COLO829 (cell line): ENCODE measurements around the gene EPHA3.

ENCODE experiments used
- DNase-seq: peaks from one replicate; pipeline ENCODE4 v3.0.0; 2012; ENCODE audit warnings: low spot score

The EPHA3 gene

DNA sequence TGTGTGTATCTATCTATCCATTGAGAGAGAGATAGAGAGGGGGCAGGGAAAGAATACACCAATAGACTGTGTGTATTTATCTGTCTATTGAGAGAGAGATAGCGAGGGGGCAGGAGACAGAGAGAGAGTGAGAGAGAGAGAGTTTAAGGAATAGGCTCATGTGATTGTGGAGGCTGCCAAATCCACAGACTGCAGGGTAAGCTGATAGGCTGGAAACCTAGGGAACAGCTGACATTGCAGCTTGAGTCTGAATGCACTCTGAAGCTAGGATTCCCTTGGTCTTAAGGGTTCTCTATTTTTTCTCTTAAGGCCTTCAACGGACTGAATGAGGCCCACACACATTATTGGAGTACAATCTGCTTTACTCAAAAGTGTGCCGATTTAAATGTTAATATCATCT lies 255.8 kb downstream of the EPHA3 start:
- DNase-seq, result no peak

DNA sequence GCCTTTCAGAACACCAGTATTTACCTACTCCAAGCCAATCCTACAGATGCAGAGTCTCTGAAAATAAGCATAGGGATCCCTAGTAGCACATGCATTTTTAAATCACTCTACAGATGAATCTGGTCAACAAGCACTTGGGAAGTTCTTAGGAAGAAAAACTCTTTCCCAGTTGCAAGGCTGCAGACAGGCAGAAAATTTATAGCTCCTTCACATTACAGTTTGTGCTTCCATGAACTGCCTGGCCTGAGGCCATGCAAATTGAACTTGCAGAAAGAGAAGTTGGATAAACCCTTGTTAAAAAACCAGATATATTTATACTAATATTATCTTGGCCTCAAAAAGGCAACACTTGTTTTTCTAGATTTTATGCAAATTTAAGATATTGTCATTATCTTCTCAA lies 256.9 kb downstream of the EPHA3 start:
- no peak for DNase-seq

DNA sequence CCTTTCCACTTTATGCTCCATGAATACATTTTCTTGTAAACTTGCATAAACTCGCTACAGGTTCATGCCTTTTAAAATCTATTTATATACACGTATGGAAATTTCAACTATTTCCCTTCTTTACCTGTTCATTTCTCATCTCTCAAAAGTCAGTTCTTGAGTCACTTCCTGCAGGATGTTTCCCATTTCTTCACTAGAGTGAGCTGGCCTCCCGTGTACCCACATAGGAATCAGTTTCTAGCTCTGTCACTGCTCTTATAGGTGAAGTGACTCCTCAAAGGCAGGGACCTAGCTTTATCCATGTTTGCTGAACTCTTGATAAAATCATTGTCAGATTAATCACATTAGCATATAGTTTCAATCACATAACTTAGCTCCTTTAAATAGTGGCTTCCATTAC lies 259.7 kb downstream of the EPHA3 start:
- no peak for DNase-seq

DNA sequence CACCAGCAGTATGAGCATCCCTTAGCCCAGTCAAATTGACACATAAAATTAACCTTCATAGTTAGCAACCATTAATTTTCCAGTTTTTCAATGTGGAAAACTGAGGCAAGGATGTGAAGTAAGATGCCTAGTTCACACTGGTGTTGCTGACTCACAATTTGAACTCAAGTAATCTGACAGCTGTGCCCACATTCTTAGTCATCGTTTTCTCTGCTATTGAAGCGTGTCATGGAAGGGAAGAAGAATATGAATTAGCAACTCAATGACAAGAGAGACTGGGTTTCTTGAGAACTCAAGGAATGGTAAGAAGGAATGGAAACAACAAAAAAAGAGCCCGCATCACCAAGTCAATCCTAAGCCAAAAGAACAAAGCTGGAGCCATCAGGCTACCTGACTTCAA lies 261.4 kb downstream of the EPHA3 start:
- DNase-seq, result no peak

DNA sequence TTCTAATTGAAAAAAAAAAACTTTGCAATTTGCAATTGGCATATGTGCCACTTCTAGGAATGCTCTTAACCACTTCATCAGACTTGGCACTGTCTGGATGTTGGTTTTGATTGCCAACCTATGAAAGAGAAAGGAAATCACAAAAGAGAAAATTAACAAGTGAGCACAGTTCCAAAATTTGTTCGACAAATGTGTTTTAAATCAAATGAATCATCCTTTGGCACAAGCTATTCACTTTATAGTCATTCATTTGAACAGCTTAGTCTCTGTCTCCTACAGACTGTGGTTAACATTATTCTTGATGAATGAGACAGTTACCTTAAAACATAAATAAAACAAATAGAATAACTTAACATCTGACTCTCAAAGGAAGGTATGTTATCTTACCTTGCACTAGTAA lies 265.0 kb downstream of the EPHA3 start:
- peak; percentile 81 for DNase-seq

DNA sequence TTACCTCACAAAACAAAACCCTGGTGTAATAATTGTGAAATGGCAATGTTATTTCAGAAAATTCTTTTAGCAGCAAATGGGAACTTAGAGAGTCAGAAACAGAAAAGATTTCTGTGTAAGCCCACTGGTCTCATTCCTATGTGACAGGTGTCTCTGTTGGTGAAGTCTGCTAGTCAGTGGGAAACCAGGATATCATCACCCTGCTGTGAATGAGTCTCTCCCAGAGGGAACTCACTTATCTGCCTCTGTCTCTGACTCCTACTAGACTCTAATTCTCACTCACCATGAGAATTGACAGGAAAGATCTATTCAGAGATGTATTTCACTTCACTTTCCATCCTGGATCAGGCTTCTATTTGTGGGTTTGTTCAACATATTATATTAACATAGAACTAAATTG lies 266.0 kb downstream of the EPHA3 start:
- no peak for DNase-seq

DNA sequence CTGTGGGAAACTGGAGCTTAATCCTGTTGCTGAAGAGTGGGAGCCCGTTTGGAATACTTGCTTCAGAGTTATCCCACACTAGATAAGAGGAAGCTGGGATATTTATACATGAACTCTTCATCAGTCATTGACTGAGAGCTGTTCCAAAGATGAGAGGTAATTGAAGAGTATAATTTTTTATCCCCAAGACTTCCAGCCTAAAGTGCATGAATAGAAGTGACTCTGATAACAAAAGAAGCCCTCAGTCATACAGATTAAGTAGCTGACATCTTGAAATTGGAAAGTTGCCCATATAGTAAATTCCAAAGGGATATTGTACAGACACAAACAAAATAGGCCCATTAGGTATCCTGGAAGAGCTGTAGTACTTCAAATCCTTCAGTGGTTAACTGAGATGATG lies 268.0 kb downstream of the EPHA3 start:
- peak; percentile 28 for DNase-seq

DNA sequence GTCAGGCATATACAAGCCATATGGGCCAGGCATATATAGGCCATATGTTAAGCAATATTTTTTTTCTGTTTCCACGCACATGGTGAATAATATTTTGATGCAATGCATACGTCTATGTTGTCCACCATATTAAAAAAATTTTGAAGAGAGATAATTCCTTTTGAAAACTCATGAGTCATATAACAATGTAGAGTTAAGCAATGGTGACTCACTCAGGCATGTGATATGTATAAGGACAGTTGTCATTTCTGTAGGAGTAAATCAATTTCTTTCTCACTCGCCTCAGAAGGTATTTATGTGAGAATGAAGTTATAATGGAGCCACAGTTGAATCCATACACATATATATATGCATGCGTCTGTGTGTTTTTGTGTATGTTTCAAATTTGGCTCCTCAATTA lies 272.6 kb downstream of the EPHA3 start:
- peak; percentile 45 for DNase-seq

DNA sequence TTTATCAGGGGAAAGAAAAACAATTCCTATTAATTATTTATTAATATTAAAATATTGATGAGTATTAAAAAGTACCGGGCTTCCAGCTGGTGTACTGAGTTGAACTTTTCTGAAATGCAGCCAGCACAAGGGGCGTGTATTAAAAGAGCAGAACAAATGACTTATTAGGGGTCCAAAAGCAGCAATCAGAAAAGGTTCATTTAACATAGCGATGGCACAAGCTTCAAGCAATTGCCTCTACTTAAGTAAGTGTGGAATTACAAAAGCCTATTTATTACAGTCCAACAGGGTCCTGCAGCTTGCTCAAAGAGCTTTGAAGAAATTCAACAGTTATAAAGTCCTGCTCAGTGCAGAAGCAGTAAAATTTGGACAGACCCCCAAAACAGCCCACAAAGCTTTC lies 285.6 kb downstream of the EPHA3 start:
- DNase-seq, result no peak

DNA sequence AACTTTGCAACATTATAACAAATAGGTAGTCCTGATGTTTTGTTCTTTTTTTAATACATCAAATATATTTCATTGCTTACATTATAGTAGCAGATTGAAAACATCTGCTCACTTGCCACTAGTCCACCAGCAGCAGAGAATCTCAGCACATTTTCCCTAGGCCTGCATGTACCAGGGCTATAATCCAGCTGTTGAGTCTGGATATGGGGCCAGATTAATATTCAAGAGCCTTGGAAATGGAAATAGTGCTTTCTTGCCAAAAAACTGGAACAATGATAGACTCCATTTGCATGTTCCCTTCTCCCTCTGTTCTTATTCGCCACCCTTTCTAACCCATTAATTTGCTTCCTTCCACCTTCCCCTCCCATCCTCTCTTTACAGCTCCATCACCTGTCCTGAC lies 288.0 kb downstream of the EPHA3 start:
- DNase-seq, result no peak

DNA sequence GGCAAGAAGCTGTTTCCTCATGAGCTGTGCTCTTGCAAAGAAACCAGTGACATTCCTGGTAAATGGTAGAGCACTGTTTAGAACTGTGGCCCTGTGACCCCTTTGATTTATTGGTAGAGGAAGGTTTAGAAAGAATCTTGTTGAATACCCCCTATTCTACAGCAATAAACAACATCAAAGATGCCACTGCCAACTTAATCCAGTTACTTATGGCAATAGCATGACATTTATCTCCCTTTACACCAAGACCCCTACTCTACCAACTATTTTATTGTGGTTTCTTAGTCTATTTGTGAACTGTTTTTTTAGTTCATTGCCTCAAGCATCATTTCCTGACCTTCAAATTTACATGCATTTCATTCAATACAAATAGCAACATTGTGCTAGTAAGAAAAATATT lies 288.6 kb downstream of the EPHA3 start:
- no peak for DNase-seq

DNA sequence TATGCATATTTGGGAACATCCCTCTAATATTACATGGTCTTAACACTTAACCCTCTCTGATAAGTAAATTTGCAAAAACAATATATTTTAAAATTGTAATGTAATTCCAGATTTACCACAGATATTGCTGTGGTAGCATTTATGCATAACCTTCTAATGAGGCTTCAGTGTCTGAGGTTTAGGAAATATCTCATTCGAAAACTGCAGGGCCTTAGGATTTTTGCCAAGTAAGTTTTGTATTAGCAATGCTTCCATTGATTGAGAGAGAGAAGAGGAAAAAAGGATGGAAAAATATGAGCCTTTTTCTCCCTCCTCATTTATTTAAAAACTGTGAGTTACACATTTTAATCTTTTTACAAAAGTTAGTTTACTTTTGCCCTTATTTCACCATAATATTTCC lies 294.6 kb downstream of the EPHA3 start:
- no peak for DNase-seq

DNA sequence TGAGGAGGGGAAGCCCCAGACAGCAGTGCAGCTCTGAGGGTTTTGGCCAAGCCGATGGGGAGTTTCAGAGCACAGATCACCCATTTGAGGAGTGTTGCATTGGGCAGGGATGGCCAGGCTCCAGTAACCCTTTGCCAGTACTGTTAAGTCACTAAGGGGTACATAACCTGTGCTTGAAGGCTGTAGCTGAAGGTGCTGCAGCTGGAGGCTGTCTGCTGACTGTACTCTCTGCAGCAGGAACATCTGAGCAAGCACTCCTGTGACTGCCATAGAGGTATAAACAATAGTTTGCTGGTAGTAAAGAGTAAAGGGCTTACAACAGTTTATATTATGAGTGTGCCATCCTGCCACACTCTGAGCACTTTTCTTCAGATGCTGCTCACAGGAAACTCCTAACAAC lies 297.8 kb downstream of the EPHA3 start:
- DNase-seq, result no peak

DNA sequence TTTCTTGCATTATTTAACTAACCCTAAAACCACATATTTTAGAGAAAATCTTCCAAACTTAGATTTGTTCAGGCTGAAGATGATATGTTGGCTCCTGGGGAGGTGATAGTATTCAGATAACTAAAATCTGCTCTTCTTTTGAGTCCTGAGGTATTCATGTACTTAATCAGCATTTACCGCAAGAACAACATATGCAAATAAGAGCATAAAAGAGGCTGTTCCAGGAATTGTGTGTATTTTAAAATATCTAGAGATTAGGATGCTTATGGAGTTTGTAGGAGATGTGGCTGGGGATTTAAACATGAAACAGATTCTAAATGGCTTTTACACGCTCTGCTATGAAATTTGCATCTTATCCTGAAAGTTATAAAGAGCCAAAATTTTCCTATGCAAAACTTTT lies 298.2 kb downstream of the EPHA3 start:
- DNase-seq, result no peak

DNA sequence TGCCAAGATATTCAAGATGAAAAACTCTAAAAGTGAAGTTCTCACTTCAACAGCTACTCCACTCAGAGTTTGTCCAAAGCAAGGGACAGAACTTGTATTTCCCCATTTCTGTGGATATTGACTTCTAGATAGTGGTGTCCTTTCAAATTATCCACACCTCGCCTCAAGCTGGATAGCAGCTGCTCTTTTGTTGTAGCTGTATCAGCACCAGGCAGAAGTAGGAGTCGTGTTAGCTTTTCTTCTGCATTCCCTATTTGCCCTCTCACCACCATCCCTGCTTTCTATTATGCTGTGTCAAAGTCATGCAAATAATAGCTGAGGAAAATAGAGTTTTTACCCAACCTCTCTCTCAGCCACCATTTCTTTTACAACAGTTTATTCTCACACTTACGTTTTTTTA lies 303.8 kb downstream of the EPHA3 start:
- no peak for DNase-seq

DNA sequence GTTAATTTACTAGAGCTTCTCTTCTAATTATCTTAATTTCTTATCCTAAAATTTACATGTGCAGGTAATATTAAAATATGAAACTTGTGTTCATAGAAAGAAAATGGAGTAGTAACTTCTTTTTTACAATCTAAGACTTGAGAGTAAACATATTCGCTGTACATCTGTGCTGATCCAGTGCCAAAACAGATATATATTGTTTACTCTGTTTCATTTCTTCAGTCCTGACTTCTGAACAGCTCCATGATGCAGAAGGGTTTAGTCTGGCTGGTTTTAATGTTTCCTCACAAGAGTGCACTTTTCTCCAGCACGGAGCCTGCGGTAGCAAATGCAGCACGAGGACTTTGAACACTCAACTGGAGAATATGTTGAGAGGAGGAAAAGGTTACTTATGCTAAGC lies 306.8 kb downstream of the EPHA3 start:
- no peak for DNase-seq

DNA sequence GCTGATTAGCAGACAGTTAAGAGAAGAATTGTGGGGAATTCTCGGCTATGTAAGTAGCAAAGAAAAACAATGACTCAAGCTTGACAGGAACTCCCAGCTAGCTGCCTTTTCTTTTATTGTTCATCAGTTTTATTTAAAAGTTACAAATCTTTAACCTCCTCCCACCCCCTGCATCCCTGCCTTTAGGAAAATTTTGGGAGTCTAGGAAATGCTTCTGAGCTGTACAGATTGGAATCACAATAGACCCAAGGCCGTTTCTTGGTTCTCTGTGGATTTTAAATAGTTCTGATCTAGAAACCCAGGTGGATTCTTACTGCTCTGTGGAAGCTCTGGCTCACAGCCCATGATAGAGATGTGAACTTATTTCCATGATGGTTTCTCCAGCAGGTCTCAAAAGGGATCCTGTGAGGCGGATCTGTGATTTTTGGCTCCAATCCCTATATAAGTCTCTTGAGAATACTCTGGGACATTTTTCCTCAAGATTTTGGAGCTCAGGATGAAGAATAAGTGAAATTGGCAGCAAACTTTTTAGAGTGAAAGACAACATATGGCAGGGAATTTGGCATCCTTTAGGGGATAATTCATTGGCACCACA lies 312.3 kb downstream of the EPHA3 start:
- no peak for DNase-seq

DNA sequence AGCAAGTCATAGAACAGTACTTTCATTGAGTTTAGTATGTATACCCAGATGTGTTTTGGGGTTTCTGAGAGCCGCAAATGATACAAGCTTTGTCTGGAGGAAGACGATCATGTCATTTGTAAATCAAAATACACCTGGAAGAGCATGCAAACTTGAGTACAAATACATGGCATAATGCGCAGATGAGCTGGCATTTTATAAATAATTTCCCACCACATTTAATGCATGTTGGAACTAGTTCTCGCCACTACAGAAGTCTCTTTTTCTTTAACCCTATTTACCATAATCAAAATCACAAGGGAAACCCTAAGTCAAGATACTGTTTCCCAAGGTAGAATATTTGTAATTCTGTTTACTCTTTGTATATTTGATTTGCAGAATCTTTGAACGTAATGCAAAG lies 318.6 kb downstream of the EPHA3 start:
- no peak for DNase-seq

DNA sequence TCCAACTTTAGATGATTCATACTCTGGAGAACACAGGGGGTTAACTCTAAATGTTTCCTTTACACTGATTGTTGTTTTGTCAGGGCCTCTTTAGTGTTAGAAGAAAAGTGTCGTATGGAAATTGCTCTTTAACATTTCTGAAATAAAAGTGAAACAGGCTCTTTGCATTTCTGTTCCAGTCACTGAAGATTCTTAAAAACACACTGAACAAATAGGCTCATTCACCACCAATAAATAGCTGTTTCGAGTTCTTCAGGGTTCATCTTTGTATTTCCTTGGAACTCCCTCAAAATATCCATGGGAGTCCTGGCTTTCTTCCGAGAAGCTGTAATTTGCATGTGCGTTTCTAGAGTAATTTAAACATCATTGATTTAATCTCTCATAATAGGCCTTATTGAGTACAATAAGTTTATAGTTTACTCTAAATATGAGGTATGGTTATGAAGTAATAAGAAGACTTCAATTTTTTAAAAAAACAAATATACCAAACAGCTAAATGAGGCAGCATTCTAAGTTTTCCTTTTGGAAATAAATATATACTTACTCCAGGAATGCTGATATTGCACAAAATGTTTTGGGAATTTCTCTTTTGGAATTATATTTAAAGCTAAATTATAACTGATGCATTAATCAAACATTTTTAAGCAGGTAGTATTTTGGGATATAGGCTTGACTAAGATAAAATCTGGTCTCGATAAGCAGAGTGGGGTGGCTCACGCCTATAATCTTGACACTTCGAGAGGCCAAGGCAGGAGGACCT lies 327.4 kb downstream of the EPHA3 start:
- DNase-seq, result peak; percentile 17

DNA sequence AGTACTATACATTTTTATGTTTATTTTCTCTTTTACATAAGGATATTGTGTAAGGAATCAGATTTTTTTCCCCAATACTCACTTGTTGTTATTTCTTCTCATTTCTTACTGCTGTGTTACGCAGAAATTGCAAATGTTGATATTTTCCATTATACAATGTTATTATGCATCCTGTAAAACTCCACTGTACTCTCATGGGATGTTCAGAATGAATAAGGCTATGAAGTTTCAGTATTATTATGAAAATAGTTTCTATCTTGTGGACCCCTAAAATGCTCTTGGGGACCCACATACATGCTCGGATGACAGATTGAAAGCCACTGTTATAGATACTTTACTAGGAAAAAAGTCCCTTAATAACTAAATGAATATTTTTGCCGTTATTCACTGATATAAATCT lies 329.4 kb downstream of the EPHA3 start:
- no peak for DNase-seq

DNA sequence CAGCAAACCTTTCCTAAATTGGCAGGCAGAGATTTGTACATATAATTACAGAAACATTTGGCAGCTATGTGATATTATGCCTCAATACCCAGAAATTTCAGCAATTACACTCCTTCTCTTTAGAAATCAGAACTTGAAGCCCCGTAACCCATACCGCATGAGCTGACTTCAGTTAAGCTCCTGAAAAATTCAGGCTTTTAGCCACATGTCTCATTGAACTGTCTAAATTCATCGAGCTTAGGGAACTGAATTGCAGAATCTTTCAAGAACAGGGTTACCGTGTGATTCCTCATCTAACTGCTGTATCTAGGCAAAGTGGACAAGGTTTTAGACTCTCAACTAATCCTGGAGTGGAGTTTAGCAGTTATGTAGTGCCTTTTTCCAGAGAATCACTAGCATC lies 333.0 kb downstream of the EPHA3 start:
- DNase-seq, result no peak

DNA sequence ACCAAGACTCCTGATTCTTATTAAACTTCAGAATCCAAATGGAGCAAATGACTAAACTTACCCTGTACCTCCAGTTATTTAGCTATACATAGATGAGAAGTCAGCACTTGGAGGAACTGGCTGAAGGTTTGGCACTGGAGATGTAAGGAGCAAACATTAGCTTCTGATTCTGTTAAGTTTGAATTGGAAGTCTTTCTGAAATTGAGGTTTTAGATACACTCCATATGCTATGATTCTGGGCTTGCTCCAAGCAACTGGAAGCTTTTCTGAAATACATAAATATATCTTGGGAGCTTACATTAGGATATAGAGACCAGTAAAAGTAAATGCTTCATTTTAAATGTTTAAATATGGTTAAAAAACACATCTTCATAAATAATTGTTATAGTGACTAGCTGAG lies 333.7 kb downstream of the EPHA3 start:
- no peak for DNase-seq

DNA sequence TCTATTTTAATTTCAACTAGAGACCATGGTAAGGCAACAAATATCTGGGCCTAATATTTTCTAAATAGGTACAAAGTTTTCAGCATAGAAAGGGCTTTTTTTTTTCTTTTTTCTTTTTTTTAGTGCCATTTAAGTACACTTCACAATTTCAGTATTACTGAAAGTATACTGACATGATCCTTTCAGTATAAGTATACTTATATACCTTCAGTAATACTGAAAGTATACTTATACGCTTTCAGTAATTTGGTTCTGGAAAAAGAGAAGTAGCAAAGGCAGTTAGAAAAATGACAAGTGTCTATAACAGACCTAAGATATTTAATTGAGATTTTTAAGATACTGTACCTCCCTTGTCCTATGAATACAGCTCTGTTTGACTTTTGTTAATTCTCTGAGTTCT lies 339.2 kb downstream of the EPHA3 start:
- no peak for DNase-seq

DNA sequence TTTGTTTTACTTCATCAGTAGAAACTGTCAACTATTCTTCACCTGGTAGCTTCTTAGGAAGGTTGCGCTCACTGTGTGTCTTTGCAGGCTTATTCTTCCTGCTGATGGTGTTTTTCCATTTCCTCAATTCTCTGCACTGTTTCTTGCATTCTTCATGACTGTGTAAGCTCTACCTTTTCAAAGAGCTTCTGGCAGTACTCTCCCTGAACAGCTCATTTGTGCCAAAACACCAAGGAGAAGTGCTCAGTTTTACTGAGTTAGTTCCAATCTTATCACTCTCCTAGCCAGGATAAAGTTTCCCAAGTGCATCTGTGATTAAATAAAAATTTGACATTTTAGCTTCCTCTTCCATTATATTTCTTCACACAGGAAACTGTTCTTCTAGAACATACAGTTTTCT lies 339.8 kb downstream of the EPHA3 start:
- DNase-seq, result no peak
